CD14-positive monocyte (primary cell): ENCODE data around the gene FRY. TPM values are rescaled to one million over a fixed set of nuclear protein-coding genes. Genes with fewer than 3 reads are reported as not detected.

Source experiments
- DNase-seq, 3 donors: peaks; one replicate each; pipeline ENCODE4 v3.0.0-alpha.2; 2011 to 2022
- H2AFZ ChIP-seq: 2 replicates; pipeline ENCODE4 v1.6.0; 2012; ENCODE audit warnings: mild to moderate bottlenecking, low read depth, low read length, inconsistent platforms; ENCODE audit not compliant: insufficient read depth, poor library complexity, severe bottlenecking
- H3K27ac ChIP-seq, 2 donors: 1 replicate in 1 of 2; 2 replicates in 1 of 2; pipeline ENCODE4 v1.5.1; 2012 to 2013; ENCODE audit warnings: low read length in 2 of 2, control low read depth in 1 of 2, inconsistent platforms in 1 of 2, low read depth in 1 of 2, mild to moderate bottlenecking in 1 of 2
- H3K27me3 ChIP-seq, 2 donors: one replicate each; pipeline versions ENCODE4 v1.6.0 to v1.6.1; 2011 to 2013; ENCODE audit warnings: low read length in 2 of 2; ENCODE audit not compliant: control insufficient read depth in 2 of 2, insufficient read depth in 2 of 2
- H3K36me3 ChIP-seq, 2 donors: replicated peaks in 1 of 2; 1 replicate in 1 of 2; 2 replicates in 1 of 2; pipeline versions ENCODE4 v1.5.1 to v1.6.1; 2012 to 2013; ENCODE audit warnings: low read length in 2 of 2, control low read depth in 1 of 2, inconsistent platforms in 1 of 2, mild to moderate bottlenecking in 1 of 2; ENCODE audit not compliant: insufficient read depth in 2 of 2, control insufficient read depth in 1 of 2
- H3K4me1 ChIP-seq, 2 donors: 1 replicate in 1 of 2; 2 replicates in 1 of 2; pipeline versions ENCODE4 v1.5.1 to v1.6.1; 2012 to 2013; ENCODE audit warnings: low read length in 2 of 2, control low read depth in 1 of 2, inconsistent platforms in 1 of 2, mild to moderate bottlenecking in 1 of 2, moderate library complexity in 1 of 2; ENCODE audit not compliant: insufficient read depth in 2 of 2, control insufficient read depth in 1 of 2
- H3K4me2 ChIP-seq: replicated peaks from 2 replicates; pipeline ENCODE3; 2012; ENCODE audit warnings: low read length, moderate library complexity, mild to moderate bottlenecking; ENCODE audit not compliant: poor library complexity, severe bottlenecking; ENCODE audit errors: extremely low read depth
- H3K4me3 ChIP-seq, 3 experiments: fragments of 200-600 bp in 1 of 3; sonication (generic) in 1 of 3; replicated peaks in 1 of 3; 1 replicate in 2 of 3; 2 replicates in 1 of 3; pipeline ENCODE4 v1.5.1; 2011 to 2013; ENCODE audit warnings: low read length in 3 of 3, mild to moderate bottlenecking in 3 of 3, control low read depth in 2 of 3, low read depth in 2 of 3, inconsistent platforms in 1 of 3, moderate library complexity in 1 of 3
- H3K79me2 ChIP-seq: 2 replicates; pipeline ENCODE4 v1.6.0; 2012; ENCODE audit warnings: mild to moderate bottlenecking, control low read depth, inconsistent platforms, low read length, moderate library complexity; ENCODE audit not compliant: insufficient read depth
- H3K9ac ChIP-seq: 2 replicates; pipeline ENCODE4 v1.6.0; 2017; ENCODE audit warnings: low read length, mild to moderate bottlenecking; ENCODE audit not compliant: insufficient read depth, poor library complexity, severe bottlenecking
- H3K9me3 ChIP-seq, 2 donors: replicated peaks in 1 of 2; 1 replicate in 1 of 2; 2 replicates in 1 of 2; pipeline versions ENCODE4 v1.5.1 to v1.6.1; 2012 to 2013; ENCODE audit warnings: low read length in 2 of 2, control low read depth in 1 of 2; ENCODE audit not compliant: control insufficient read depth in 1 of 2, insufficient read depth in 1 of 2
- H4K20me1 ChIP-seq: 2 replicates; pipeline ENCODE4 v1.6.0; 2012; ENCODE audit warnings: mild to moderate bottlenecking, low read length, control low read depth, moderate library complexity; ENCODE audit not compliant: insufficient read depth
- H3K27ac Mint-ChIP-seq, 7 donors: one replicate each; pipeline ENCODE4 v1.8.0; 2020; ENCODE audit warnings: mild to moderate bottlenecking in 7 of 7, mixed read lengths in 7 of 7, moderate library complexity in 6 of 7, inconsistent platforms in 2 of 7
- H3K27me3 Mint-ChIP-seq, 3 donors: one replicate each; pipeline ENCODE4 v1.8.0; 2021 to 2022; ENCODE audit warnings: low read depth in 3 of 3, mild to moderate bottlenecking in 3 of 3, mixed read lengths in 3 of 3, moderate library complexity in 3 of 3, inconsistent platforms in 1 of 3
- H3K36me3 Mint-ChIP-seq, 2 donors: one replicate each; pipeline ENCODE4 v1.8.0; 2020; ENCODE audit warnings: mixed read lengths in 2 of 2, inconsistent platforms in 1 of 2, mild to moderate bottlenecking in 1 of 2
- H3K4me1 Mint-ChIP-seq: one replicate; pipeline ENCODE4 v1.8.0; 2020; ENCODE audit warnings: mild to moderate bottlenecking, mixed read lengths
- H3K4me3 Mint-ChIP-seq, 2 donors: one replicate each; pipeline ENCODE4 v1.8.0; 2020; ENCODE audit warnings: mild to moderate bottlenecking in 2 of 2, mixed read lengths in 2 of 2, moderate library complexity in 1 of 2
- H3K9me3 Mint-ChIP-seq, 7 donors: one replicate each; pipeline ENCODE4 v1.8.0; 2020 to 2022; ENCODE audit warnings: mixed read lengths in 7 of 7, mild to moderate bottlenecking in 6 of 7, moderate library complexity in 6 of 7, inconsistent platforms in 2 of 7
- WGBS: methylation state at CpG from one replicate; pipeline ENCODE4 v1.1.5; 2013; ENCODE audit warnings: missing lambda C conversion rate; ENCODE audit not compliant: insufficient coverage; 5-methylcytosine and 5-hydroxymethylcytosine counted together
- intact Hi-C, 2 donors: fragments of 100-400 bp; cut with micrococcal nuclease; formaldehyde crosslinking; loops; one replicate each; pipeline versions ENCODE4 v1.15.0 to v1.15.1; 2023
- polyA plus RNA-seq, 3 donors: library from polyadenylated mRNA; depleted of rRNA in 1 of 3; unstranded in 2 of 3; stranded (reverse) in 1 of 3; fragments of 300-500 nt in 2 of 3; fragments of >200 nt in 1 of 3; fragmentation: Illumina TruSeq in 2 of 3; gene quantifications; 1 replicate in 2 of 3; 2 replicates in 1 of 3; pipeline ENCODE4 v1.2.3, GENCODE V29; 2012 to 2021
- TF ChIP-seq, protein P1 (sequence below): fragments of 200-600 bp; IDR thresholded peaks from one replicate; pipeline ENCODE4 v1.8.0; 2022; ENCODE audit warnings: antibody characterized with exemption, mild to moderate bottlenecking

Gene FRY
- polyA plus RNA-seq, 3 donors: 3.9 to 31.8 (median 5.0) TPM

DNA sequence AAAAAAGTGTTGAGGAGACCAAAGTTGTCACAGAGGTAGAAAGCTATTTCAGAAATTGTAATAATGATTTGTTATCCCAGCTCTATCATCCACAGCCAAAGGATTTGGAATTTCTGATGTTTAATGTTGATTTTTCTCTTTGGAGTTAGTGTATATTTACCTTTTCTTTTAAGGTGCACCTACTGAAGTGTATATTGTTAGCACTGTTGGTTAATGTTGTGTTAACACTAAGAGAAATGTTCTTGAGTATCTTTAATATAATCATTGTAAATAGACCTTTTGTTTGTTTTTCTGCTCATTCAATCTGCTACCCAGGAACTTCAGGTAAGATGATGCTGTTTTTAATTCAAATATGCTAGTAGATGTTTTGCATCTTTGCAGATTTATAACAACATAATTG, 226.1 kb downstream of the FRY start:
- TF ChIP-seq, protein P1, sequence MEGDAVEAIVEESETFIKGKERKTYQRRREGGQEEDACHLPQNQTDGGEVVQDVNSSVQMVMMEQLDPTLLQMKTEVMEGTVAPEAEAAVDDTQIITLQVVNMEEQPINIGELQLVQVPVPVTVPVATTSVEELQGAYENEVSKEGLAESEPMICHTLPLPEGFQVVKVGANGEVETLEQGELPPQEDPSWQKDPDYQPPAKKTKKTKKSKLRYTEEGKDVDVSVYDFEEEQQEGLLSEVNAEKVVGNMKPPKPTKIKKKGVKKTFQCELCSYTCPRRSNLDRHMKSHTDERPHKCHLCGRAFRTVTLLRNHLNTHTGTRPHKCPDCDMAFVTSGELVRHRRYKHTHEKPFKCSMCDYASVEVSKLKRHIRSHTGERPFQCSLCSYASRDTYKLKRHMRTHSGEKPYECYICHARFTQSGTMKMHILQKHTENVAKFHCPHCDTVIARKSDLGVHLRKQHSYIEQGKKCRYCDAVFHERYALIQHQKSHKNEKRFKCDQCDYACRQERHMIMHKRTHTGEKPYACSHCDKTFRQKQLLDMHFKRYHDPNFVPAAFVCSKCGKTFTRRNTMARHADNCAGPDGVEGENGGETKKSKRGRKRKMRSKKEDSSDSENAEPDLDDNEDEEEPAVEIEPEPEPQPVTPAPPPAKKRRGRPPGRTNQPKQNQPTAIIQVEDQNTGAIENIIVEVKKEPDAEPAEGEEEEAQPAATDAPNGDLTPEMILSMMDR: no peak
- no peak for DNase-seq
- H3K79me2 ChIP-seq: no peaks in the 10 kb centered on the region
- H3K27ac Mint-ChIP-seq: no peak overlapping the region
- H3K9me3 ChIP-seq: no peaks in the 10 kb centered on the region
- H3K27me3 Mint-ChIP-seq: peaks cover 0 to 2% (median 0%) of the 10 kb centered on the region in 3 donors
- H2AFZ ChIP-seq: no peak overlapping the region
- no peak overlapping the region for H3K4me3 Mint-ChIP-seq
- no peaks in the 10 kb centered on the region for H3K4me1 Mint-ChIP-seq
- no peaks in the 10 kb centered on the region for H3K9me3 Mint-ChIP-seq
- no peaks in the 10 kb centered on the region for H4K20me1 ChIP-seq
- H3K4me1 ChIP-seq: no peaks in the 10 kb centered on the region
- peaks cover 83 to 90% of the 10 kb centered on the region in 2 donors for H3K36me3 Mint-ChIP-seq
- no peak overlapping the region for H3K4me2 ChIP-seq
- H3K36me3 ChIP-seq: peaks cover 91 to 100% of the 10 kb centered on the region in 2 donors
- no peak overlapping the region for H3K27ac ChIP-seq
- no peaks in the 10 kb centered on the region for H3K27me3 ChIP-seq
- no peak overlapping the region for H3K4me3 ChIP-seq
- intact Hi-C loops: no loop called here
- H3K9ac ChIP-seq: no peak overlapping the region

DNA sequence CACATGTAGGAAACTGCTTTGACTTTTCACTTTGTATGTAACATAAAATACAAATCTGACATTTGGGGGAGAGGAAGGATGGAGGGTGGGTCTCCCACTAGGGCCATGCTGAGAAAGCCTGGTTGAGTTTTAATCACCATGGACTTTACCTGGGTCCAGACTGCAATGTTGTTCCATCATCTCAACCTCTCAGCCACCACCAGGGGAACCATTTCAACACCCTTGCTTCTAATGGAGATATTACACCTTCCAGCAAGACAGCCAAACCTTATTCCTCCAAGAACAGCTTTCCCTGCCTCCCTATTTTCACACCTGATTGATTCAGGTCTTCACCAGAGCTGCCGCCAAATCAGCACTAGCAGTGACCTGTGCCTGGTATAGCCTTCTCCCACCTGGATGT, 227.5 kb downstream of the FRY start:
- H3K27ac ChIP-seq: no peak overlapping the region
- H3K9ac ChIP-seq: no peak overlapping the region
- Mint-ChIP-seq H3K27ac (no peak overlapping the region), H3K27me3 (peaks cover 0 to 2% (median 0%) of the 10 kb centered on the region in 3 donors), H3K4me3 (no peak overlapping the region), H3K9me3 (no peaks in the 10 kb centered on the region), H3K36me3 (peaks cover 83 to 92% of the 10 kb centered on the region in 2 donors), H3K4me1 (no peaks in the 10 kb centered on the region)
- WGBS: 100% methylated on average over 1 of the region's 1 CpG
- no peak overlapping the region for H3K4me3 ChIP-seq
- no peak for DNase-seq
- TF ChIP-seq, protein P1: no peak
- H2AFZ ChIP-seq: no peak overlapping the region
- H3K4me1 ChIP-seq: no peaks in the 10 kb centered on the region
- intact Hi-C loops: no loop called here
- peaks cover 90 to 100% of the 10 kb centered on the region in 2 donors for H3K36me3 ChIP-seq
- H3K9me3 ChIP-seq: no peaks in the 10 kb centered on the region
- no peaks in the 10 kb centered on the region for H4K20me1 ChIP-seq
- H3K4me2 ChIP-seq: no peak overlapping the region
- no peaks in the 10 kb centered on the region for H3K27me3 ChIP-seq
- no peaks in the 10 kb centered on the region for H3K79me2 ChIP-seq
